ENCODE measurements around the gene TSPAN17. TPM values are rescaled to one million over a fixed set of nuclear protein-coding genes. Genes with fewer than 3 reads are reported as not detected.

The TSPAN17 gene
- total and polyA plus RNA-seq, 10 of the 15 experiments (the other 5 are each of a cell fraction or from before 2014, with no cell fraction given), result 0.24 to 17.1 (median 10.4) TPM

DNA sequence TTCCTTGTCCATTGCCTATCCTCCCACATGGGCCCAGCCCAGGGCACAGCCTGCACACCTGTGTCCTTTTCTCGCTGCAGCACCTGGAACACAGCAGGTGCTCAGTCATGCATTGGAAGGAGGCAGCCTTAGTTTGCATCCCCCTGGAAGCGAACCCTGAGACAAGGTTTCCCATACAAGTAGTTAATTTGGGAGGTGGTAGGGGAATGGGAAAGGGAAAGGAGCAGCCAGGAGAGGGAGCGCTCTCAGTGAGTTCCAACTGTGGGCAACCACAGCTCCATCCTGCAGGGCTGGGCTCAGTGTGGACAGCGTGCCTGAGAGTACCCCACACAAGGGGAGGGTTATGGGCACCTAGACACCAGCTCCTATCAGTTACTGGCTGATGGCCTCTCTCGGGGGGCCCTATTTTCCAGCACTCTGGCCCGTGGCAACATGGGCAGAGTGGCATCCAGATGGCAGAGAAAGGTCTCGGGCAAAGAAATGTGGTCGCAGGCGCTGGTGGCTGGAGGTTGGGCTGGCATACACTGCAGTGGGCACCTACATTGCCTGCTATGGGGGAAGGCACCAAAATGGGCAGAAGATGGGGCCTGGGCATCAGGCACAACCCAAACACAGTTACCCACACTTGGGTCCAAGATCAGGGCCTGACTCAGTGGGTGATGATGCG is 50.1 kb downstream of the TSPAN17 start:
- POLR2A ChIA-PET, result no interaction called here
- no peak for FAIRE-seq
- 29% methylated on average over 10 of the region's 10 CpGs for WGBS (ENCODE audit: insufficient coverage, insufficient replicate concordance, low lambda C conversion rate, missing lambda C conversion rate)
- no peak overlapping the region for H2AFZ ChIP-seq (ENCODE audit: control insufficient read depth, low read depth, low read length)
- H3K4me3 ChIP-seq, result no peak overlapping the region
- no peak overlapping the region for H3K9ac ChIP-seq (ENCODE audit: control insufficient read depth, insufficient read depth, low read length)
- no peaks in the 10 kb centered on the region for H4K20me1 ChIP-seq (ENCODE audit: control insufficient read depth, insufficient read depth)
- TF ChIP-seq POU2F2 (IDR thresholded peaks at IDR 0.05; ENCODE audit: borderline replicate concordance, low read depth, low read length), result no peak
- TF ChIP-seq, protein P1, sequence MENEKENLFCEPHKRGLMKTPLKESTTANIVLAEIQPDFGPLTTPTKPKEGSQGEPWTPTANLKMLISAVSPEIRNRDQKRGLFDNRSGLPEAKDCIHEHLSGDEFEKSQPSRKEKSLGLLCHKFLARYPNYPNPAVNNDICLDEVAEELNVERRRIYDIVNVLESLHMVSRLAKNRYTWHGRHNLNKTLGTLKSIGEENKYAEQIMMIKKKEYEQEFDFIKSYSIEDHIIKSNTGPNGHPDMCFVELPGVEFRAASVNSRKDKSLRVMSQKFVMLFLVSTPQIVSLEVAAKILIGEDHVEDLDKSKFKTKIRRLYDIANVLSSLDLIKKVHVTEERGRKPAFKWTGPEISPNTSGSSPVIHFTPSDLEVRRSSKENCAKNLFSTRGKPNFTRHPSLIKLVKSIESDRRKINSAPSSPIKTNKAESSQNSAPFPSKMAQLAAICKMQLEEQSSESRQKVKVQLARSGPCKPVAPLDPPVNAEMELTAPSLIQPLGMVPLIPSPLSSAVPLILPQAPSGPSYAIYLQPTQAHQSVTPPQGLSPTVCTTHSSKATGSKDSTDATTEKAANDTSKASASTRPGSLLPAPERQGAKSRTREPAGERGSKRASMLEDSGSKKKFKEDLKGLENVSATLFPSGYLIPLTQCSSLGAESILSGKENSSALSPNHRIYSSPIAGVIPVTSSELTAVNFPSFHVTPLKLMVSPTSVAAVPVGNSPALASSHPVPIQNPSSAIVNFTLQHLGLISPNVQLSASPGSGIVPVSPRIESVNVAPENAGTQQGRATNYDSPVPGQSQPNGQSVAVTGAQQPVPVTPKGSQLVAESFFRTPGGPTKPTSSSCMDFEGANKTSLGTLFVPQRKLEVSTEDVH (IDR thresholded peaks at IDR 0.05; ENCODE audit: low read depth, partially characterized antibody), result no peak
- TF ChIP-seq, protein P2, sequence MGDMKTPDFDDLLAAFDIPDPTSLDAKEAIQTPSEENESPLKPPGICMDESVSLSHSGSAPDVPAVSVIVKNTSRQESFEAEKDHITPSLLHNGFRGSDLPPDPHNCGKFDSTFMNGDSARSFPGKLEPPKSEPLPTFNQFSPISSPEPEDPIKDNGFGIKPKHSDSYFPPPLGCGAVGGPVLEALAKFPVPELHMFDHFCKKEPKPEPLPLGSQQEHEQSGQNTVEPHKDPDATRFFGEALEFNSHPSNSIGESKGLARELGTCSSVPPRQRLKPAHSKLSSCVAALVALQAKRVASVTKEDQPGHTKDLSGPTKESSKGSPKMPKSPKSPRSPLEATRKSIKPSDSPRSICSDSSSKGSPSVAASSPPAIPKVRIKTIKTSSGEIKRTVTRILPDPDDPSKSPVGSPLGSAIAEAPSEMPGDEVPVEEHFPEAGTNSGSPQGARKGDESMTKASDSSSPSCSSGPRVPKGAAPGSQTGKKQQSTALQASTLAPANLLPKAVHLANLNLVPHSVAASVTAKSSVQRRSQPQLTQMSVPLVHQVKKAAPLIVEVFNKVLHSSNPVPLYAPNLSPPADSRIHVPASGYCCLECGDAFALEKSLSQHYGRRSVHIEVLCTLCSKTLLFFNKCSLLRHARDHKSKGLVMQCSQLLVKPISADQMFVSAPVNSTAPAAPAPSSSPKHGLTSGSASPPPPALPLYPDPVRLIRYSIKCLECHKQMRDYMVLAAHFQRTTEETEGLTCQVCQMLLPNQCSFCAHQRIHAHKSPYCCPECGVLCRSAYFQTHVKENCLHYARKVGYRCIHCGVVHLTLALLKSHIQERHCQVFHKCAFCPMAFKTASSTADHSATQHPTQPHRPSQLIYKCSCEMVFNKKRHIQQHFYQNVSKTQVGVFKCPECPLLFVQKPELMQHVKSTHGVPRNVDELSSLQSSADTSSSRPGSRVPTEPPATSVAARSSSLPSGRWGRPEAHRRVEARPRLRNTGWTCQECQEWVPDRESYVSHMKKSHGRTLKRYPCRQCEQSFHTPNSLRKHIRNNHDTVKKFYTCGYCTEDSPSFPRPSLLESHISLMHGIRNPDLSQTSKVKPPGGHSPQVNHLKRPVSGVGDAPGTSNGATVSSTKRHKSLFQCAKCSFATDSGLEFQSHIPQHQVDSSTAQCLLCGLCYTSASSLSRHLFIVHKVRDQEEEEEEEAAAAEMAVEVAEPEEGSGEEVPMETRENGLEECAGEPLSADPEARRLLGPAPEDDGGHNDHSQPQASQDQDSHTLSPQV (IDR thresholded peaks at IDR 0.05), result no peak
- TF ChIP-seq RAD21 (IDR thresholded peaks at IDR 0.05; ENCODE audit: insufficient read depth, low read depth, low read length), result no peak
- TF ChIP-seq PRDM15 (CRISPR knock-in tag; IDR thresholded peaks at IDR 0.05), result no peak
- TF ChIP-seq MYB (IDR thresholded peaks at IDR 0.05; ENCODE audit: borderline replicate concordance, low read depth, low read length), result no peak
- TF ChIP-seq CEBPB (IDR thresholded peaks at IDR 0.05; ENCODE audit: borderline replicate concordance in 1 of 2, low read depth in 2 of 2, low read length in 2 of 2), result no peak
- peaks cover 0 to 7% of the 10 kb centered on the region in 2 experiments; a peak in 3 of 4 replicates for H3K27me3 ChIP-seq (replicated peaks in 1 of 2; ENCODE audit: control insufficient read depth in 2 of 2, insufficient read depth in 2 of 2, low read length in 1 of 2)
- BruUV-seq (replicated peaks), result no TSS peak
- H3K4me2 ChIP-seq (ENCODE audit: control insufficient read depth, insufficient read depth), result no peak overlapping the region
- intact Hi-C loops (cut with micrococcal nuclease; ENCODE audit: unreplicated experiment) (no loop called here), in situ Hi-C loops (cut with MboI) (no loop called here)
- RAD21 ChIA-PET (ENCODE audit: unreplicated experiment), result interaction anchor here (1.0 kb wide), 1 partner anchor 37 kb away, joined by 3 read pairs; no protein-coding TSS in a partner anchor
- H3K79me2 ChIP-seq (ENCODE audit: control insufficient read depth, insufficient read depth, low read length), result no peaks in the 10 kb centered on the region
- H3K27ac ChIP-seq (ENCODE audit: control insufficient read depth, insufficient read depth), result no peak overlapping the region
- DNase-seq (ENCODE audit: low read depth, low spot score), result no peak
- SMC1A ChIA-PET (ENCODE audit: uncharacterized antibody, unreplicated experiment), result no interaction called here
- no peaks in the 10 kb centered on the region for H3K4me1 ChIP-seq (ENCODE audit: control insufficient read depth, insufficient read depth, low read length)
- H3K9me3 ChIP-seq (replicated peaks; ENCODE audit: control insufficient read depth, insufficient read depth, low read length), result no peaks in the 10 kb centered on the region
- CTCF ChIA-PET, result interaction anchor here (1.6 kb wide), 1 partner anchor 37 kb away, joined by 7 read pairs; no protein-coding TSS in a partner anchor
- no peak for ATAC-seq
- H3K36me3 ChIP-seq (ENCODE audit: control insufficient read depth in 2 of 2, insufficient read depth in 2 of 2, low read length in 1 of 2), result no peaks in the 10 kb centered on the region
